ENCODE results near the gene TLR9.
"Not testable (repeated sequence)": the region's sequence is repeated elsewhere in the genome, so short reads cannot be mapped to it uniquely, and the experiment has no call there.

TLR9 gene

GRCh38 chr3:52225452-52226228, at the start of gene TLR9:
TSS of gene TLR9 (minus strand) at chr3:52225645. CDS start at chr3:52225529, 116 bp downstream.
- DNase-seq (ENCODE audit: low spot score), result peak; percentile 91

GRCh38 chr3:52274781-52275180, 49.3 kb upstream of the TLR9 start:
- not testable (repeated sequence) for DNase-seq (ENCODE audit: low spot score)

GRCh38 chr3:52272831-52273230, 47.4 kb upstream of the TLR9 start:
- no peak for DNase-seq (ENCODE audit: low spot score)

- DNase-seq (ENCODE audit: low spot score), result not testable (repeated sequence)
These were observed 46.7 kb upstream of the TLR9 start for GRCh38 chr3:52272172-52272571.

GRCh38 chr3:52270252-52270754, 44.9 kb upstream of the TLR9 start:
- no peak for DNase-seq (ENCODE audit: low spot score)

GRCh38 chr3:52269776-52270175, 44.3 kb upstream of the TLR9 start:
- DNase-seq (ENCODE audit: low spot score), result no peak

GRCh38 chr3:52268036-52268435, 42.6 kb upstream of the TLR9 start:
- DNase-seq (ENCODE audit: low spot score), result no peak

GRCh38 chr3:52265387-52265786, 39.9 kb upstream of the TLR9 start:
- DNase-seq (ENCODE audit: low spot score), result no peak

GRCh38 chr3:52262447-52262846, 37.0 kb upstream of the TLR9 start:
- DNase-seq (ENCODE audit: low spot score), result no peak

GRCh38 chr3:52259448-52259847, 34.0 kb upstream of the TLR9 start:
- DNase-seq (ENCODE audit: low spot score), result no peak

GRCh38 chr3:52259035-52259434, 33.6 kb upstream of the TLR9 start:
- no peak for DNase-seq (ENCODE audit: low spot score)

- no peak for DNase-seq (ENCODE audit: low spot score)
These were observed 32.5 kb upstream of the TLR9 start for GRCh38 chr3:52257911-52258310.

GRCh38 chr3:52256622-52257021, 31.2 kb upstream of the TLR9 start:
- DNase-seq (ENCODE audit: low spot score), result no peak

GRCh38 chr3:52256159-52256558, 30.7 kb upstream of the TLR9 start:
- DNase-seq (ENCODE audit: low spot score), result no peak

- no peak for DNase-seq (ENCODE audit: low spot score)
These were observed 29.2 kb upstream of the TLR9 start for GRCh38 chr3:52254608-52255007.

- peak; percentile 91 for DNase-seq (ENCODE audit: low spot score)
These were observed 28.2 kb upstream of the TLR9 start for GRCh38 chr3:52253314-52254304.

- DNase-seq (ENCODE audit: low spot score), result no peak
These were observed 24.7 kb upstream of the TLR9 start for GRCh38 chr3:52250122-52250521.

GRCh38 chr3:52249683-52250082, 24.2 kb upstream of the TLR9 start:
- no peak for DNase-seq (ENCODE audit: low spot score)

GRCh38 chr3:52248816-52249547, 23.5 kb upstream of the TLR9 start:
- no peak for DNase-seq (ENCODE audit: low spot score)

GRCh38 chr3:52248165-52248541, 22.7 kb upstream of the TLR9 start:
- no peak for DNase-seq (ENCODE audit: low spot score)

- no peak for DNase-seq (ENCODE audit: low spot score)
These were observed 22.1 kb upstream of the TLR9 start for GRCh38 chr3:52247409-52248164.

Data from germinal center (tissue), 1 donor.